ENCODE results near the gene FHOD3. TPM values are rescaled to one million over a fixed set of nuclear protein-coding genes. Genes with fewer than 3 reads are reported as not detected.

The FHOD3 gene
- total and polyA plus RNA-seq, 2 donors (not counting 1 experiment from before 2014, with no cell fraction given): not detected

- Histone ChIP-seq H3K27me3 (replicated peaks in 1 of 4; ENCODE audit: control extremely low read depth in 1 of 4, control insufficient read depth in 3 of 4, insufficient read depth in 4 of 4, low read length in 3 of 4) (no peaks in the 10 kb centered on the region), H3K4me1 (ENCODE audit: control insufficient read depth in 2 of 2, insufficient read depth in 2 of 2, low read length in 2 of 2) (peaks cover 19 to 22% of the 10 kb centered on the region in 2 donors), H3K27ac (ENCODE audit: low read length in 2 of 2) (peak overlapping the region; percentile 36 to 81), H3K79me2 (ENCODE audit: control insufficient read depth, insufficient read depth, low read length) (peaks cover 18% of the 10 kb centered on the region), H3K9ac (ENCODE audit: low read length) (peak overlapping the region; percentile 94), H3K9me3 (ENCODE audit: control extremely low read depth in 1 of 3, control insufficient read depth in 2 of 3, insufficient read depth in 1 of 3, low read length in 2 of 3) (no peaks in the 10 kb centered on the region), H3K4me2 (replicated peaks; ENCODE audit: low read depth, low read length, poor library complexity, severe bottlenecking) (peak overlapping the region; percentile 88), H3K4me3 (ENCODE audit: control extremely low read depth in 1 of 5, extremely low read depth in 1 of 5, insufficient read depth in 1 of 5, low read depth in 2 of 5, low read length in 4 of 5) (peak overlapping the region; percentile 53 to 99 (median 79)), H4K20me1 (ENCODE audit: control insufficient read depth, insufficient read depth, low read length, poor library complexity, severe bottlenecking) (no peaks in the 10 kb centered on the region), H2AFZ (ENCODE audit: insufficient read depth, low read depth, low read length, poor library complexity, severe bottlenecking) (peak overlapping the region; percentile 100), H3K36me3 (replicated peaks in 1 of 2; ENCODE audit: control extremely low read depth in 1 of 2, control insufficient read depth in 1 of 2, extremely low read depth in 1 of 2, insufficient read depth in 2 of 2, low read length in 1 of 2) (no peaks in the 10 kb centered on the region)
- POLR2A ChIA-PET: no interaction called here
- H3K27ac Mint-ChIP-seq: peak overlapping the region; percentile 87
- TF ChIP-seq EZH2 (IDR thresholded peaks at IDR 0.05; ENCODE audit: borderline replicate concordance, insufficient read depth, low read depth, low read length, poor library complexity, severe bottlenecking): no peak
- no peak for TF ChIP-seq CTCF (IDR thresholded peaks at IDR 0.05)
- CTCF ChIA-PET: interaction anchor here (0.9 to 1.7 kb wide), 3 partner anchors 14 to 19 kb away, joined by 3 to 4 read pairs (median 4); no protein-coding TSS in a partner anchor
- no peaks in the 10 kb centered on the region for H3K27me3 Mint-ChIP-seq
- ATAC-seq (ENCODE audit: low read depth): no peak
- peak overlapping the region; percentile 87 for H3K4me3 Mint-ChIP-seq
- intact Hi-C loops (cut with micrococcal nuclease): loop anchor here (1.0 to 10.0 kb wide), 3 partner anchors 699 to 1333 kb away; partner anchors contain the start of genes ELP2, INO80C, RMP24 and SLC39A6
- 2% methylated on average over 17 of the region's 18 CpGs for WGBS (ENCODE audit: insufficient coverage)
- H3K4me1 Mint-ChIP-seq: peaks cover 37% of the 10 kb centered on the region
- H3K9me3 Mint-ChIP-seq (ENCODE audit: insufficient read depth): no peaks in the 10 kb centered on the region
- DNase-seq: no peak
Observed at GRCh38 chr18:36828157-36828629, 530.7 kb downstream of the FHOD3 start.

- H3K4me1 ChIP-seq (ENCODE audit: control insufficient read depth in 2 of 2, insufficient read depth in 2 of 2, low read length in 2 of 2): peaks cover 19 to 22% of the 10 kb centered on the region in 2 donors
- H4K20me1 ChIP-seq (ENCODE audit: control insufficient read depth, insufficient read depth, low read length, poor library complexity, severe bottlenecking): no peaks in the 10 kb centered on the region
- H3K9me3 ChIP-seq (ENCODE audit: control extremely low read depth in 1 of 3, control insufficient read depth in 2 of 3, insufficient read depth in 1 of 3, low read length in 2 of 3): no peaks in the 10 kb centered on the region
- ChIA-PET POLR2A (no interaction called here), CTCF (interaction anchor here (0.9 to 1.7 kb wide), 5 partner anchors 14 to 141 kb away, joined by 3 to 4 read pairs (median 4); no protein-coding TSS in a partner anchor)
- TF ChIP-seq CTCF (IDR thresholded peaks at IDR 0.05) (peak; percentile 57), EZH2 (IDR thresholded peaks at IDR 0.05; ENCODE audit: borderline replicate concordance, insufficient read depth, low read depth, low read length, poor library complexity, severe bottlenecking) (no peak)
- peak within 1 kb of the TSS; percentile 69 to 99 (median 79) for H3K4me3 ChIP-seq (ENCODE audit: control extremely low read depth in 1 of 5, extremely low read depth in 1 of 5, insufficient read depth in 1 of 5, low read depth in 2 of 5, low read length in 4 of 5)
- intact Hi-C loops (cut with micrococcal nuclease): loop anchor here (1.0 to 10.0 kb wide), 3 partner anchors 699 to 1334 kb away; partner anchors contain the start of genes ELP2, INO80C, RMP24 and SLC39A6
- H3K27me3 Mint-ChIP-seq: no peaks in the 10 kb centered on the region
- peak within 1 kb of the TSS; percentile 88 for H3K4me2 ChIP-seq (replicated peaks; ENCODE audit: low read depth, low read length, poor library complexity, severe bottlenecking)
- peak within 1 kb of the TSS; percentile 87 for H3K27ac Mint-ChIP-seq
- H3K36me3 ChIP-seq (replicated peaks in 1 of 2; ENCODE audit: control extremely low read depth in 1 of 2, control insufficient read depth in 1 of 2, extremely low read depth in 1 of 2, insufficient read depth in 2 of 2, low read length in 1 of 2): no peaks in the 10 kb centered on the region
- DNase-seq: peak; percentile 93
- peak within 1 kb of the TSS; percentile 87 for H3K4me3 Mint-ChIP-seq
- peaks cover 18% of the 10 kb centered on the region for H3K79me2 ChIP-seq (ENCODE audit: control insufficient read depth, insufficient read depth, low read length)
- peak within 1 kb of the TSS; percentile 77 to 81 for H3K27ac ChIP-seq (ENCODE audit: low read length in 2 of 2)
- H3K4me1 Mint-ChIP-seq: peaks cover 37% of the 10 kb centered on the region
- no peaks in the 10 kb centered on the region for H3K9me3 Mint-ChIP-seq (ENCODE audit: insufficient read depth)
- peak within 1 kb of the TSS; percentile 100 for H2AFZ ChIP-seq (ENCODE audit: insufficient read depth, low read depth, low read length, poor library complexity, severe bottlenecking)
- H3K9ac ChIP-seq (ENCODE audit: low read length): peak within 1 kb of the TSS; percentile 94
- WGBS (ENCODE audit: insufficient coverage): under 1% methylated on average over 83 of the region's 83 CpGs
- H3K27me3 ChIP-seq (replicated peaks in 1 of 4; ENCODE audit: control extremely low read depth in 1 of 4, control insufficient read depth in 3 of 4, insufficient read depth in 4 of 4, low read length in 3 of 4): no peaks in the 10 kb centered on the region
- peak; percentile 88 for ATAC-seq (ENCODE audit: low read depth)
Observed at GRCh38 chr18:36828630-36829361, 531.3 kb downstream of the FHOD3 start, which contains the start of the genes KIAA1328 and TPGS2. KIAA1328 (plus strand) TSS chr18:36829127; CDS start chr18:36829139, 12 bp downstream. TPGS2 (minus strand) TSS chr18:36829002; CDS start chr18:36828767, 235 bp downstream.

Measured in B cell (primary cell).